ENCODE measurements around the gene YBEY. TPM values are rescaled to one million over a fixed set of nuclear protein-coding genes. Genes with fewer than 3 reads are reported as not detected.

The YBEY gene
- total RNA-seq, 1 donor from 2014 or later, result 23.0 TPM

- no peak for DNase-seq (ENCODE audit: low read depth, low spot score)
- Mint-ChIP-seq H3K27me3 (ENCODE audit: low read depth) (no peaks in the 10 kb centered on the region), H3K4me1 (no peaks in the 10 kb centered on the region), H3K4me3 (no peak overlapping the region), H3K9me3 (peaks cover 3% of the 10 kb centered on the region), H3K27ac (ENCODE audit: unreplicated experiment) (no peak overlapping the region), H3K36me3 (ENCODE audit: low read depth) (peaks cover 10% of the 10 kb centered on the region)
- TF ChIP-seq CTCF (conservative IDR thresholded peaks at IDR 0.05), result no peak
Measured at GRCh38 chr21:46314441-46315020, 28.4 kb downstream of the YBEY start.

- no peak for DNase-seq (ENCODE audit: low read depth, low spot score)
- Mint-ChIP-seq H3K4me1 (peaks cover 16% of the 10 kb centered on the region), H3K27ac (ENCODE audit: unreplicated experiment) (no peak overlapping the region), H3K36me3 (ENCODE audit: low read depth) (peaks cover 15% of the 10 kb centered on the region), H3K9me3 (peaks cover 3% of the 10 kb centered on the region), H3K4me3 (peak overlapping the region; percentile 59), H3K27me3 (ENCODE audit: low read depth) (no peaks in the 10 kb centered on the region)
- TF ChIP-seq CTCF (conservative IDR thresholded peaks at IDR 0.05), result no peak
Measured at GRCh38 chr21:46316708-46317324, 30.7 kb downstream of the YBEY start.

- Mint-ChIP-seq H3K27ac (ENCODE audit: unreplicated experiment) (no peak overlapping the region), H3K4me1 (peaks cover 26% of the 10 kb centered on the region), H3K27me3 (ENCODE audit: low read depth) (no peaks in the 10 kb centered on the region), H3K4me3 (peak overlapping the region; percentile 47), H3K36me3 (ENCODE audit: low read depth) (peaks cover 11% of the 10 kb centered on the region), H3K9me3 (no peaks in the 10 kb centered on the region)
- no peak for TF ChIP-seq CTCF (conservative IDR thresholded peaks at IDR 0.05)
- no peak for DNase-seq (ENCODE audit: low read depth, low spot score)
Measured at GRCh38 chr21:46317710-46318463, 31.7 kb downstream of the YBEY start.

- no peak for DNase-seq (ENCODE audit: low read depth, low spot score)
- peaks cover 26% of the 10 kb centered on the region for H3K4me1 Mint-ChIP-seq
- H3K4me3 Mint-ChIP-seq, result peak overlapping the region; percentile 47
Measured at GRCh38 chr21:46318464-46318845, 32.3 kb downstream of the YBEY start.

GRCh38 chr21:46319186-46319585 lies 33.0 kb downstream of the YBEY start:
- no peak overlapping the region for H3K27ac Mint-ChIP-seq (ENCODE audit: unreplicated experiment)

More at GRCh38 chr21:46318464-46318845, 32.3 kb downstream of the YBEY start:
- no peak for TF ChIP-seq CTCF (conservative IDR thresholded peaks at IDR 0.05)
- Mint-ChIP-seq H3K27ac (ENCODE audit: unreplicated experiment) (no peak overlapping the region), H3K27me3 (ENCODE audit: low read depth) (no peaks in the 10 kb centered on the region), H3K9me3 (no peaks in the 10 kb centered on the region), H3K36me3 (ENCODE audit: low read depth) (peaks cover 10% of the 10 kb centered on the region)

More at GRCh38 chr21:46319186-46319585, 33.0 kb downstream of the YBEY start:
- Mint-ChIP-seq H3K9me3 (no peaks in the 10 kb centered on the region), H3K4me1 (peaks cover 26% of the 10 kb centered on the region), H3K36me3 (ENCODE audit: low read depth) (peaks cover 10% of the 10 kb centered on the region), H3K4me3 (peak overlapping the region; percentile 44), H3K27me3 (ENCODE audit: low read depth) (no peaks in the 10 kb centered on the region)
- TF ChIP-seq CTCF (conservative IDR thresholded peaks at IDR 0.05), result no peak
- DNase-seq (ENCODE audit: low read depth, low spot score), result no peak

All from neural crest cell (in vitro differentiated cells).